Right renal pelvis (tissue), 4 donors: ENCODE data around the gene IL1R2. TPM values are rescaled to one million over a fixed set of nuclear protein-coding genes. Genes with fewer than 3 reads are reported as not detected.

Source experiments
- DNase-seq, 4 donors: peaks; one replicate each; pipeline ENCODE4 v3.0.0-alpha.2; 2013; ENCODE audit warnings: low read depth in 4 of 4, low spot score in 3 of 4, missing footprints in 1 of 4
- polyA plus RNA-seq, 4 donors: library from polyadenylated mRNA; unstranded; fragments of 120-200 nt; gene quantifications; one replicate each; pipeline ENCODE4 v1.2.1, GENCODE V29; 2013; ENCODE audit not compliant: insufficient read length in 4 of 4

The IL1R2 gene
- polyA plus RNA-seq, 4 donors, result 0.30 to 0.73 (median 0.50) TPM

DNA sequence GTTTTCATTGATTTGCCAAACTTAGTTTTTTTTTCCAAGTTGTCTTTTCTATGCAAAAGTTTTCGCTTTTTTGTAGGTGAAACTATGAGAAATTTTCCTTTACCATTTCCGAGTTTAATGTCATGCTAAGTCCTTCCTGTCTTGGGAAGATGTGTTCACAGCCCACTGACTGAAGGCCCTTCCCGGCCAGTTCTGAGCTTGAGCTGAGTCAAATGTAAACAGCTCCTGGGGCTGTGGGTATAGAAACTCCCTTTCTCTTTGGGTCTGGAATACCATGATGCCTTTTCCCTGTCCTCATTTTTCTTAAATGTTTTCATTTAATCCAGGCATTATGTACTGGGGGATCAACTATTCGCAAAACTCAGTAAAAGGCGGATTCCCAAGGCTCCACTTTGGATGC lies 81.0 kb downstream of the IL1R2 start:
- no peak for DNase-seq

DNA sequence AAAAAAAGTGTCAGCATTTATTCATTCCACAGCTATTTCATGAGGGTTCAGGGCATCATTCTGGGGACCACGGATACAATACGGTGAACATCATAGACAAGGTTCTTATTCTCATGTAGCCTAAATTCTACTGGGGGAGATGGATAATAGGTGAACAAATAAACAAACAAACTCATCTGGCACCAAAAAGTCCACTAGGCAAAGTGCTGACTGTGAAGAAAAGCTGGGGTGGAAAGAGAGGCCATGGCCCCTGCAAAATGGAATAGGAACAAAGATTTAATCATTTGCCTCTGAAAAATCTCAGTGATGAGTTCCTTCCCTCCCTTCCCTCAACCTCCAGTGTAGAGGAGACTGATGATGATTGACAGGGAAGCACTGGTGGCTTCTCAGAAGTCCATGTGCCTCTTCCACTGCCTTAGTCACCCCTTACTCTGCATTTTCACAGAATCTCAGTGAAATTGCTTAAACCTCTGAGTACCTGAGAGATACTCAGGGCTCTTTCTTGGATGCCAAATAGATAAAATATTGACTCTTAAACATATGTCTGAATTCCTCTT lies 81.5 kb downstream of the IL1R2 start:
- no peak for DNase-seq

- no peak for DNase-seq
Measured at GRCh38 chr2:102074152-102074783, 82.5 kb downstream of the IL1R2 start.

DNA sequence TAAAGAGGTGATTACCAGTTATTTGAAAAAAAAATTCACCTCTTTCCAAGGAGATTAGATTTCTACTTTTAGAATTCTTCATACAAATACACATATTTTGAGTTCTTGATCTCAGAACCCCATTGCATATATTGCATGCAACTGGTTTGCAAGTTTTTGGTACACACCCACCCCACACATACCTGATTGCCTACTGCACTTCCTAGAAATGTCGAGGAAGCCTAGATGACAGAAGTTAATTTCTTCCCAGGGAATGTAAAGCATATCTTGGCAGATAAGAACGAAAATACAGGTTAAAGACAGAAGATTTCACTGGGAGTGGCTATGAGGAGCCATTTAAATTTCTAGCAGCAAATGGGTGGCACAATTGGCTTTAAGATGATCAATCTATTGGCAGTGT lies 83.7 kb downstream of the IL1R2 start:
- no peak for DNase-seq

- DNase-seq, result no peak
Measured at GRCh38 chr2:102076512-102076911, 84.8 kb downstream of the IL1R2 start.

Other genes with a start within 250 kb of the IL1R2 start
- gene IL1R1, start 150.8 kb downstream of the IL1R2 start, polyA plus RNA-seq, result 10 to 100 TPM; 32.9 to 52.4 (median 38.2) TPM
- gene IL1RL2, start 195.1 kb downstream of the IL1R2 start, polyA plus RNA-seq, result 1 to 10 TPM in 3 of 4 donors, under 1 TPM in 1; 1.00 to 1.4 (median 1.2) TPM